CD4-positive, alpha-beta T cell treated with Interleukin-15 for 4 hours (primary cell): ENCODE results near the gene TMEM266.

ENCODE experiments used
- DNase-seq: peaks from one replicate; pipeline ENCODE4 v3.0.0-alpha.2; 2020; ENCODE audit warnings: low spot score

The TMEM266 gene

GRCh38 chr15:76184650-76185035 lies 124.9 kb downstream of the TMEM266 start:
- DNase-seq = no peak

- DNase-seq = no peak
These were observed 125.9 kb downstream of the TMEM266 start for GRCh38 chr15:76185716-76186115.

GRCh38 chr15:76187163-76187562 lies 127.4 kb downstream of the TMEM266 start:
- no peak for DNase-seq

GRCh38 chr15:76189106-76189505 lies 129.3 kb downstream of the TMEM266 start:
- DNase-seq = no peak

GRCh38 chr15:76190070-76190564 lies 130.3 kb downstream of the TMEM266 start:
- DNase-seq = no peak

- peak; percentile 55 for DNase-seq
These were observed 131.2 kb downstream of the TMEM266 start for GRCh38 chr15:76190751-76191538.

GRCh38 chr15:76191539-76192244 lies 131.9 kb downstream of the TMEM266 start:
- DNase-seq = no peak

- no peak for DNase-seq
These were observed 132.9 kb downstream of the TMEM266 start for GRCh38 chr15:76192715-76193114.

GRCh38 chr15:76193934-76194333 lies 134.1 kb downstream of the TMEM266 start:
- no peak for DNase-seq

- no peak for DNase-seq
These were observed 135.9 kb downstream of the TMEM266 start for GRCh38 chr15:76195506-76196268.

- no peak for DNase-seq
These were observed 136.8 kb downstream of the TMEM266 start for GRCh38 chr15:76196269-76197231.

GRCh38 chr15:76197703-76198455 lies 138.1 kb downstream of the TMEM266 start:
- no peak for DNase-seq

- DNase-seq = no peak
These were observed 138.8 kb downstream of the TMEM266 start for GRCh38 chr15:76198456-76199105.

- no peak for DNase-seq
These were observed 139.6 kb downstream of the TMEM266 start for GRCh38 chr15:76199106-76200082.

- no peak for DNase-seq
These were observed 140.3 kb downstream of the TMEM266 start for GRCh38 chr15:76200083-76200465.

- DNase-seq = no peak
These were observed 140.9 kb downstream of the TMEM266 start for GRCh38 chr15:76200641-76201105.

- DNase-seq = no peak
These were observed 141.9 kb downstream of the TMEM266 start for GRCh38 chr15:76201536-76202255.
